ENCODE data around the gene LRRC47. TPM values are rescaled to one million over a fixed set of nuclear protein-coding genes. Genes with fewer than 3 reads are reported as not detected.

Gene LRRC47
- total and polyA plus RNA-seq, 12 donors: 16.9 to 58.3 (median 44.7) TPM

- no peaks in the 10 kb centered on the region for H3K9me3 ChIP-seq (replicated peaks in 1 of 3)
- peak in 1 of 7 donors; percentile 13 for DNase-seq
- H3K27me3 ChIP-seq: no peaks in the 10 kb centered on the region
- TF ChIP-seq CTCF (IDR thresholded peaks at IDR 0.05): no peak
- TF ChIP-seq POLR2A (IDR thresholded peaks at IDR 0.05): no peak
- no peaks in the 10 kb centered on the region for H3K4me1 ChIP-seq (replicated peaks in 1 of 2)
- no peak overlapping the region for H3K27ac ChIP-seq
- intact Hi-C loops (cut with DNase I): no loop called here
- peaks cover 0 to 59% of the 10 kb centered on the region in 2 donors for H3K36me3 ChIP-seq (replicated peaks in 1 of 2)
- 92 to 93% (median 93%) methylated on average over 23 to 28 of the region's 28 CpGs for WGBS, 4 donors
- no peak overlapping the region for H3K4me3 ChIP-seq
Measured at GRCh38 chr1:3817821-3818597, 21.7 kb upstream of the LRRC47 start.

GRCh38 chr1:3817138-3817740 lies 20.9 kb upstream of the LRRC47 start:
- Histone ChIP-seq H3K9me3 (replicated peaks in 1 of 3) (no peaks in the 10 kb centered on the region), H3K36me3 (replicated peaks in 1 of 2) (peaks cover 0 to 52% of the 10 kb centered on the region in 2 donors), H3K4me3 (no peak overlapping the region), H3K27ac (no peak overlapping the region), H3K4me1 (replicated peaks in 1 of 2) (no peaks in the 10 kb centered on the region), H3K27me3 (no peaks in the 10 kb centered on the region)
- TF ChIP-seq CTCF (IDR thresholded peaks at IDR 0.05): no peak
- no peak for TF ChIP-seq POLR2A (IDR thresholded peaks at IDR 0.05)
- DNase-seq: no peak
- intact Hi-C loops (cut with DNase I): no loop called here
- WGBS, 4 donors: 92 to 96% (median 95%) methylated on average over 15 to 17 of the region's 17 CpGs

- no peaks in the 10 kb centered on the region for H3K27me3 ChIP-seq
- DNase-seq: no peak
- WGBS, 4 donors: 89 to 92% (median 91%) methylated on average over 18 to 38 of the region's 38 CpGs
- H3K4me1 ChIP-seq (replicated peaks in 1 of 2): no peaks in the 10 kb centered on the region
- H3K27ac ChIP-seq: no peak overlapping the region
- H3K9me3 ChIP-seq (replicated peaks in 1 of 3): no peaks in the 10 kb centered on the region
- H3K4me3 ChIP-seq: no peak overlapping the region
- intact Hi-C loops (cut with DNase I): no loop called here
- H3K36me3 ChIP-seq (replicated peaks in 1 of 2): peaks cover 0 to 46% of the 10 kb centered on the region in 2 donors
- TF ChIP-seq CTCF (IDR thresholded peaks at IDR 0.05): no peak
- TF ChIP-seq POLR2A (IDR thresholded peaks at IDR 0.05): no peak
Measured at GRCh38 chr1:3816331-3817137, 20.2 kb upstream of the LRRC47 start.
